IMR-90 (cell line): Measurements from ENCODE around the gene TTLL11. TPM values are rescaled to one million over a fixed set of nuclear protein-coding genes. Genes with fewer than 3 reads are reported as not detected.

ENCODE experiments used
- ATAC-seq: fragments of 200-7000 bp; cut with Tn5 transposase; 2 replicates; pipeline ENCODE4 v1.9.1; 2020; ENCODE audit warnings: low read depth, mild to moderate bottlenecking, moderate library complexity
- BruUV-seq: library from RNA; stranded (reverse); fragments of 400-500 nt; replicated peaks from 2 replicates; lab custom pipeline; 2021; lab: Mats Ljungman, UMichigan
- CTCF ChIA-PET: fragments of 300-600 bp; formaldehyde crosslinking; extraction: SDS; loops from one replicate; lab custom pipeline; 2021; ENCODE audit warnings: antibody characterized with exemption; lab: Yijun Ruan, JAX
- POLR2A ChIA-PET: fragments of 300-600 bp; sonication (Branson Sonifier 250); formaldehyde crosslinking; loops from one replicate; lab custom pipeline; 2022; ENCODE audit warnings: antibody characterized with exemption; ENCODE audit not compliant: unreplicated experiment; lab: Charles Lee
- DNase-seq: peaks from one replicate; pipeline ENCODE4 v3.0.0; 2013
- H2AFZ ChIP-seq: replicated peaks from 2 replicates; pipeline ENCODE3; 2013; ENCODE audit warnings: low read length, mild to moderate bottlenecking; ENCODE audit not compliant: poor library complexity
- H2AK5ac ChIP-seq: 2 replicates; pipeline ENCODE4 v1.6.1; 2013; ENCODE audit warnings: low read depth, low read length, inconsistent platforms
- H2AK9ac ChIP-seq: replicated peaks from 2 replicates; pipeline ENCODE3; 2013; ENCODE audit warnings: mild to moderate bottlenecking, low read depth, low read length, moderate library complexity; ENCODE audit not compliant: poor library complexity
- H2BK120ac ChIP-seq: 2 replicates; pipeline ENCODE4 v1.6.1; 2013; ENCODE audit warnings: low read depth, low read length, inconsistent platforms
- H2BK15ac ChIP-seq: 3 replicates; pipeline ENCODE4 v1.6.1; 2013; ENCODE audit warnings: low read depth, low read length, inconsistent platforms
- H2BK20ac ChIP-seq: 2 replicates; pipeline ENCODE4 v1.6.1; 2013; ENCODE audit warnings: low read depth, mild to moderate bottlenecking, inconsistent platforms, low read length, moderate library complexity
- H2BK5ac ChIP-seq: 2 replicates; pipeline ENCODE4 v1.6.1; 2013; ENCODE audit warnings: mild to moderate bottlenecking, low read depth, low read length, inconsistent platforms; ENCODE audit not compliant: poor library complexity, severe bottlenecking
- H3K14ac ChIP-seq: replicated peaks from 2 replicates; pipeline ENCODE4 v1.6.1; 2013; ENCODE audit warnings: low read depth, low read length, inconsistent platforms
- H3K18ac ChIP-seq: 2 replicates; pipeline ENCODE4 v1.6.1; 2013; ENCODE audit warnings: low read depth, low read length, control low read depth
- H3K23ac ChIP-seq: 2 replicates; pipeline ENCODE4 v1.6.1; 2013; ENCODE audit warnings: low read depth, low read length, inconsistent platforms
- H3K27ac ChIP-seq: 2 replicates; pipeline ENCODE4 v1.5.1; 2013; ENCODE audit warnings: mild to moderate bottlenecking, control low read depth, low read length; ENCODE audit not compliant: insufficient read depth
- H3K27me3 ChIP-seq: 2 replicates; pipeline ENCODE4 v1.6.1; 2013; ENCODE audit warnings: low read length; ENCODE audit not compliant: control insufficient read depth, insufficient read depth
- H3K36me3 ChIP-seq: 2 replicates; pipeline ENCODE4 v1.6.1; 2013; ENCODE audit warnings: low read length, mixed read lengths; ENCODE audit not compliant: control insufficient read depth, insufficient read depth
- H3K4ac ChIP-seq: 2 replicates; pipeline ENCODE4 v1.6.1; 2013; ENCODE audit warnings: low read depth, low read length, inconsistent platforms
- H3K4me1 ChIP-seq: 2 replicates; pipeline ENCODE4 v1.6.1; 2013; ENCODE audit warnings: low read length, mixed read lengths; ENCODE audit not compliant: control insufficient read depth, insufficient read depth
- H3K4me2 ChIP-seq: 2 replicates; pipeline ENCODE4 v1.6.1; 2013; ENCODE audit warnings: low read depth, mild to moderate bottlenecking, control low read depth, low read length, moderate library complexity
- H3K4me3 ChIP-seq: 2 replicates; pipeline ENCODE4 v1.5.1; 2013; ENCODE audit warnings: low read depth, mild to moderate bottlenecking, control low read depth, low read length, moderate library complexity; ENCODE audit not compliant: insufficient read depth
- H3K56ac ChIP-seq: 2 replicates; pipeline ENCODE4 v1.6.1; 2013; ENCODE audit warnings: low read length, inconsistent platforms; ENCODE audit not compliant: insufficient read depth; ENCODE audit errors: extremely low read depth
- H3K79me1 ChIP-seq, 2 experiments: 2 replicates each; pipeline ENCODE4 v1.6.1; 2013; ENCODE audit warnings: low read length in 2 of 2, inconsistent platforms in 1 of 2, low read depth in 1 of 2
- H3K9ac ChIP-seq: 2 replicates; pipeline ENCODE4 v1.6.1; 2013; ENCODE audit warnings: low read depth, low read length, control low read depth
- H3K9me1 ChIP-seq: 2 replicates; pipeline ENCODE4 v1.6.1; 2013; ENCODE audit warnings: low read length, inconsistent platforms; ENCODE audit not compliant: insufficient read depth
- H3K9me3 ChIP-seq: 2 replicates; pipeline ENCODE4 v1.6.1; 2013; ENCODE audit warnings: low read length; ENCODE audit not compliant: control insufficient read depth, insufficient read depth
- H4K20me1 ChIP-seq: 2 replicates; pipeline ENCODE4 v1.6.1; 2013; ENCODE audit warnings: low read length, inconsistent platforms; ENCODE audit not compliant: insufficient read depth
- H4K5ac ChIP-seq: 2 replicates; pipeline ENCODE4 v1.6.1; 2013; ENCODE audit warnings: mild to moderate bottlenecking, low read depth, low read length, control low read depth
- H4K8ac ChIP-seq, 2 experiments: 2 replicates each; pipeline ENCODE4 v1.6.1; 2013; ENCODE audit warnings: low read depth in 2 of 2, low read length in 2 of 2, control low read depth in 1 of 2, inconsistent platforms in 1 of 2
- H4K91ac ChIP-seq: 2 replicates; pipeline ENCODE4 v1.6.1; 2013; ENCODE audit warnings: low read depth, low read length, inconsistent platforms; ENCODE audit not compliant: insufficient read depth
- BHLHE40 ChIP-seq: fragments of 150-350 bp; IDR thresholded peaks from 2 replicates; pipeline ENCODE4 v1.6.1; 2016; ENCODE audit warnings: mild to moderate bottlenecking, low read depth, low read length
- CHD1 ChIP-seq: IDR thresholded peaks from 2 replicates; pipeline ENCODE4 v1.6.1; 2012; ENCODE audit warnings: low read depth, low read length, improper control_type of control experiment
- MAFK ChIP-seq: IDR thresholded peaks from 2 replicates; pipeline ENCODE4 v1.6.1; 2012; ENCODE audit warnings: low read depth, low read length, improper control_type of control experiment
- POLR2A ChIP-seq: IDR thresholded peaks from 2 replicates; pipeline ENCODE4 v1.6.1; 2012; ENCODE audit warnings: mild to moderate bottlenecking, low read depth, low read length
- RAD21 ChIP-seq: IDR thresholded peaks from 2 replicates; pipeline ENCODE4 v1.6.1; 2012; ENCODE audit warnings: low read length, improper control_type of control experiment
- RCOR1 ChIP-seq: IDR thresholded peaks from 2 replicates; pipeline ENCODE4 v1.6.1; 2012; ENCODE audit warnings: mild to moderate bottlenecking, low read length, improper control_type of control experiment; ENCODE audit not compliant: insufficient replicate concordance
- SMC3 ChIP-seq: fragments of 150-350 bp; IDR thresholded peaks from 2 replicates; pipeline ENCODE4 v1.6.1; 2016; ENCODE audit warnings: low read depth, mild to moderate bottlenecking, antibody characterized with exemption, low read length, moderate library complexity
- WGBS, 2 experiments: methylation state at CpG; one replicate each; pipeline versions ENCODE4 v1.1.5 to v1.1.7; 2013; ENCODE audit warnings: missing lambda C conversion rate in 2 of 2; ENCODE audit not compliant: insufficient read length in 1 of 2; ENCODE audit errors: extremely low coverage in 2 of 2; 5-methylcytosine and 5-hydroxymethylcytosine counted together
- dilution Hi-C: fragments of 300-500 bp; cut with HindIII; formaldehyde crosslinking; loops from one replicate; pipeline ENCODE4 v1.14.3; 2018; ENCODE audit warnings: low sequenced_read_pairs; ENCODE audit not compliant: unreplicated experiment
- in situ Hi-C: fragments of 300-500 bp; cut with MboI; formaldehyde crosslinking; loops from 3 replicates; pipeline ENCODE4 v1.14.3; 2019; ENCODE audit warnings: low sequenced_read_pairs, inconsistent platforms, mixed read lengths
- intact Hi-C: fragments of 100-400 bp; cut with micrococcal nuclease; formaldehyde crosslinking; loops from 2 replicates; pipeline ENCODE4 v1.10.0; 2022
- polyA plus RNA-seq, 3 experiments: library from polyadenylated mRNA; depleted of rRNA; stranded (reverse); fragments of >200 nt; gene quantifications; 2 replicates each; pipeline ENCODE4 v1.2.3, GENCODE V29; 2012; ENCODE audit warnings: low replicate concordance in 1 of 3
- total RNA-seq: library from RNA; depleted of rRNA; stranded (reverse); fragments of >200 nt; gene quantifications from 2 replicates; pipeline ENCODE4 v1.2.3, GENCODE V29; 2012
- TF ChIP-seq, protein P1 (sequence below): fragments of 150-350 bp; IDR thresholded peaks from 2 replicates; pipeline ENCODE4 v1.6.1; 2016; ENCODE audit warnings: low read depth, mild to moderate bottlenecking, low read length, moderate library complexity, borderline replicate concordance

TTLL11 gene
- total and polyA plus RNA-seq, 2 of the 4 experiments (the other 2 are of a cell fraction): 2.0 to 4.6 TPM

DNA sequence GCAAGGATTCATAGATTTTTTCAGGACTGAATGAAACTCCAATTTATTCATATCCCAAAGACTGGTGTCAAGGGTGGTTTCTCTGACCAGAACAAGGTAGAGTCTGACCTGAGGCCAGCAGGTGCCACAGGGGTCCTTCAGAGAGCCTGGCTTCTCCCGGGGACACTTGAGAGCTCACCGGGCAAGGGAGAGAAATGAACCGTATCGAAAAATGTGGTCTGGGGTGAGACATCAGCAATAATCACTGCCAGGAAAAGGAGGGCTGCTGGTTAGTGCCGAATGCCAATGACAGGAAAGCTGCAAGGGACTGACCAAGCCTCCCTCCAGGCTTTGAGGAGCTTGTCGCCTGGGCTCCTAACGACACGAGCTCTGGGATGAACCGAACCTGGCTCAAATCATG lies 142.7 kb downstream of the TTLL11 start:
- H3K4me3 ChIP-seq: no peak overlapping the region
- H3K27ac ChIP-seq: no peak overlapping the region
- no peak overlapping the region for H3K9ac ChIP-seq
- H2BK20ac ChIP-seq: no peak overlapping the region
- H3K4me1 ChIP-seq: peaks cover 11% of the 10 kb centered on the region
- H3K27me3 ChIP-seq: no peaks in the 10 kb centered on the region
- no peak overlapping the region for H2BK15ac ChIP-seq
- no peak overlapping the region for H2AK5ac ChIP-seq
- no peaks in the 10 kb centered on the region for H3K9me3 ChIP-seq
- H3K79me1 ChIP-seq: peaks cover 0 to 14% of the 10 kb centered on the region in 2 experiments; a peak in 1 of 4 replicates
- peaks cover 13% of the 10 kb centered on the region for H3K9me1 ChIP-seq
- dilution Hi-C loops: no loop called here
- POLR2A ChIA-PET: interaction anchor here (0.6 kb wide), 1 partner anchor 46 kb away, joined by 3 read pairs; no protein-coding TSS in a partner anchor
- H3K4ac ChIP-seq: no peak overlapping the region
- CTCF ChIA-PET: no interaction called here
- TF ChIP-seq RAD21: no peak
- TF ChIP-seq, protein P1, sequence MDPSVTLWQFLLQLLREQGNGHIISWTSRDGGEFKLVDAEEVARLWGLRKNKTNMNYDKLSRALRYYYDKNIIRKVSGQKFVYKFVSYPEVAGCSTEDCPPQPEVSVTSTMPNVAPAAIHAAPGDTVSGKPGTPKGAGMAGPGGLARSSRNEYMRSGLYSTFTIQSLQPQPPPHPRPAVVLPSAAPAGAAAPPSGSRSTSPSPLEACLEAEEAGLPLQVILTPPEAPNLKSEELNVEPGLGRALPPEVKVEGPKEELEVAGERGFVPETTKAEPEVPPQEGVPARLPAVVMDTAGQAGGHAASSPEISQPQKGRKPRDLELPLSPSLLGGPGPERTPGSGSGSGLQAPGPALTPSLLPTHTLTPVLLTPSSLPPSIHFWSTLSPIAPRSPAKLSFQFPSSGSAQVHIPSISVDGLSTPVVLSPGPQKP: no peak
- TF ChIP-seq BHLHE40: no peak
- TF ChIP-seq POLR2A: no peak
- TF ChIP-seq CHD1: no peak
- no peak for TF ChIP-seq SMC3
- no peak for TF ChIP-seq RCOR1
- TF ChIP-seq MAFK: no peak
- H3K18ac ChIP-seq: no peak overlapping the region
- H4K8ac ChIP-seq: no peak overlapping the region
- WGBS, 2 experiments: 91% methylated on average over 8 of the region's 9 CpGs; no CpG with 5 or more reads in 1 of the 2 experiments
- in situ Hi-C loops: no loop called here
- H4K91ac ChIP-seq: no peak overlapping the region
- no peak overlapping the region for H3K14ac ChIP-seq
- DNase-seq: no peak
- no peak overlapping the region for H4K5ac ChIP-seq
- H3K56ac ChIP-seq: no peak overlapping the region
- intact Hi-C loops: no loop called here
- ATAC-seq: no peak
- H3K4me2 ChIP-seq: no peak overlapping the region
- no peaks in the 10 kb centered on the region for H3K36me3 ChIP-seq
- BruUV-seq: no TSS peak
- no peak overlapping the region for H3K23ac ChIP-seq
- H2BK5ac ChIP-seq: no peak overlapping the region
- H4K20me1 ChIP-seq: no peaks in the 10 kb centered on the region
- no peak overlapping the region for H2AK9ac ChIP-seq
- no peak overlapping the region for H2BK120ac ChIP-seq
- H2AFZ ChIP-seq: no peak overlapping the region
